ENCODE results near the gene HS6ST3.

HS6ST3 gene

DNA sequence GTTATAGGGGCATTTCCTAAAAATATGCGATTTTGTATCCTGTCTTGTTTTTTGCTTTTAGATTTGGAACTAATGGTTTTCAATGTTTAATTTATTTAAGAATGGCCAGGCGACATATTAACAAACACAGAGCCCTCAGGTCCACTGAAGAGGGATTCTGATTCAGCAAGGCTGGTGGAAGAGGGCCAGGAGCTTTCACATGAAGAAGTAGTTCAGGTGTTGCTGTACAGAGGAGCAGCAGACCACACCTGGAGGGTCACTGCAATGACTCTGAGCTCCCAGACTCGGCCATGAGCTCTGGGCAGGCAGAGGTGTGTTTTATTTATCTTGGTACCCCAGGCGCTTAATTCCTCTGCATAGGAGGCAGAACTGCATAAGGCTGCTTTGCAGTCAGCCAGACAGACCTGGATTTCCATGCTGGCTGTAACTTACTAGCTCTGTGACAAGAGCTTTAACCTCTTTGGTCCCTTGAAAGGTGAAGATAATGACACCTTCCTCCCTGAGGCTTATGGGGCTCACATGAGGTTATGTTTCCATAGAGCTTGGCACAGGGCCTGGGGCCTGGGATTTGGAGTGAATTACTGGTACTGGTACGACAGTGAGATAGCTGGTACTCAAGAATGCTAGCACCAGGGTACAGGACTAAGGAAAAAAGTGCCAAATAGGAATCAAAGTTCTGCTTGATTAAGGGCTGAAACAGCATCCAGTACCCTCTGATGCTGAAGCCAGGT lies 719.6 kb downstream of the HS6ST3 start:
- DNase-seq, result no peak

DNA sequence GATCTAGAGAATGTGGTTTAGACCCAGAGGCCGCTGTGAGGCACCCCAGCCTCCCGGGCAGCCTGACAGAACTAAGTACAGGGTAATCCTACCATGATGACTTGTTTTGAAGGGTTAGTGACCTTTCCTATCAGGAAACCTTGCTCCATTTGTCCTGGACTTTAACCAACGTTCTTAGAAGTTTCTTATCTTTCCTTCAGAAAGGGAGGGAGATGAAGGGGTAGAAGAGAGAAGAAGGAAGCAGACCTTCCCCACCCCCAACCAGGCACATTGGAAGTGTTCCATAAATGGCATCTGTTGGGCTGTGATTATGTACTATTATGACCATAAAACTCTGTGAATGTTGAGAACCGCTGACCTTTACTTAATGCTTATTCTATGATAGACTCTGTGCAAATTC lies 720.2 kb downstream of the HS6ST3 start:
- DNase-seq, result no peak

DNA sequence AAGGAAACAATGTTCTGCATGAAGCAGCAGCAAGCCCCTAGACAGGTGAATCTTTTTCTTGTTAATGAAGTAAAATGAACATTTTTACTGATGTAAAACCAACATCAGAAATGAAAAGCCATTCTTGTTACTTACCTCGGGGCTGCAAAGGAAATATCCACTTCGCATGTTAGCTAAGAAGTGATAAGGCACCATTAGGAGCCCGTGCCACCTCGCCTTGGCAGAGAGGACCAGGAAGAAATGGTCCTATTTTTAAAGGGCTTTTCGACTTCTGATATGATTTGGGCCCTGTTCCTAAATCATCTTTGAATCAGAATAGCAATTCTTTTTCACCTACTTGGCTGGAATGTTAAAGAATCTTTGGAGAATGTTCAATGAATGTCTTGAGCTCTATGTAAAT lies 721.1 kb downstream of the HS6ST3 start:
- DNase-seq, result no peak

DNA sequence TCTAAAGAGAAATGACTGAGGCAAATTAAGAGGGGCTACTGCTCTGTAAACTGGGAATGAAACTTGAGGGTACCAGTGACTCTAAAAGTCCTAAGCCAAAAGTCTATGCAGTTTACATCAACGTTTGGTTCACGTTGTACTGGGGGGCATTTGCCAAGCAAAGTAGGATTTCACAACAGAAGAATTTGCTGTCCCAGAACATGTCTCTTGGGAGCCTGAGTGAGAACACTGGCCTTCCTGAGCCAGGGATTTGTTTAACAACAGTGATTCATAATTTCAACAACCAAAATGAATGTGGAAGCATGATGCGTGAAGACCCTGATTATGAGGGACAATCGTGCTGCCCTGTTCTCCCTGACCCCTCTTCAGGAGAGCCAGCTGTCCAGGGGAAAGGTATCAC lies 726.4 kb downstream of the HS6ST3 start:
- no peak for DNase-seq

DNA sequence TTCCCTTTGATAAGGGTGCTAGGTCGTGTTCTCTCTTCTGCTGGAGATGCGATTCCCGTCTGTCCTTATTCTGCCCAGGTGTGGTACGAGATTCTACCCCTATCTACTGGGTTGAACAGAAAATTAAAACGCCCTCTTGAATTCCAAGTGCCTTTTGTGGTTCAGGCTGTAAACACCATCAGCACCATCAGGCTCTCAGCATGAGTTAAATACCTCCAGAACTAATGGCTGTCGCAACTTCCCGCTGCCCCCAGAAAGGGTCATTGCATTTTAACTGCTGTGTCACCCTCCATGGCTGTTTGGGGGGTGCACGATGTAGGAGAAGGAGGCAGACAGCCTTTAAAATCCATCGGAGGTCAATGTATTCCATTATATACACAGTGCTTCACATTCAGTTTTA lies 727.0 kb downstream of the HS6ST3 start:
- DNase-seq, result no peak

DNA sequence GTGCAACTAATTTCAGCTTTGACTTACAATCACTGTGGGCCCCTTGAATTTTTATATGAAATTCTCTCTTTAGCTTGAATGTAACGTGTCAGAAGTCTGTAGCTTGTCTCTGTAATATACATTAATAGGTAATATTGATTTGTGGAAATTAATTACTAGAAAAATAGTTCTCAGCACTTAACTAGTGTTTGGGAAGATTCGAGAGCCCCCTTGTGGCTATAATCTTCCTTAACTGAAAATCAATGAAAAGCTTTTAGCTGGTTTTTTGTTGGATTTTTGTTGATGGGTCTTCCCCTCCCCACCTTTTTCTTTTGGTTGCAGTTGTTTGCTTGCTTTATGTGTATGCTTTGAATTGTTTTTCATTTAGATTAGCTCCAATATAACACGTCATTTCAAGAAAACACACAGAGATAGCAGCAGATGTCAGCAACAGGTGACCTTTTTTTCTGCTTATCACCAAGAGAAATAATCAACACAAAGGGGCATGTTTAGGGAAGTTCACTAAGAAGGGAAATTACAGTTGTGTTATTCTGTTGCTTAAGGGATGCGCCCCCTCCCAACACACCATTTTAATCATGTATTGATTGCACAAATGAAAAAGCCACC lies 727.5 kb downstream of the HS6ST3 start:
- no peak for DNase-seq

GRCh38 chr13:96819375-96819774 lies 729.5 kb downstream of the HS6ST3 start:
- no peak for DNase-seq

- no peak for DNase-seq
Observed at GRCh38 chr13:96821381-96821780, 731.5 kb downstream of the HS6ST3 start.

- no peak for DNase-seq
Observed at GRCh38 chr13:96821971-96822370, 732.1 kb downstream of the HS6ST3 start.

DNA sequence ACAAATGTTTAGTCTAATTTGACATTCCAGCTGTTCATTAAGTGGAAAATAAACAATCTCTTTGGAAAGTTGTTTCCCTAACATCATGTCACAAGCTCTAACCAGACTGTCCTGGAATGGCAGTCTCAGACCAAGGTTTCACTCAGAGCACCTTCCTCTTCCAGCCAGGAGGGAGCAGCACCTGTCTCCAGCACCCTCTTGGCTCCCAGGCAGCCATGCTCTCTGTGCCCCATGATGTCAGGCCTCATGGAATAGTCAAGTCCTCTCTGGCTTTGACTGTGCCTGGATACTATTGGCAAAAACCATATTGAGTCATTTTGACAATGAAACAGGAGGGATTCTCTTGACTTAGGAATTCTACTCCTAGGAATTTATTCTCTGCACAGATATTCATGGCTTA lies 733.0 kb downstream of the HS6ST3 start:
- peak; percentile 21 for DNase-seq

- no peak for DNase-seq
Observed at GRCh38 chr13:96824140-96824539, 734.2 kb downstream of the HS6ST3 start.

DNA sequence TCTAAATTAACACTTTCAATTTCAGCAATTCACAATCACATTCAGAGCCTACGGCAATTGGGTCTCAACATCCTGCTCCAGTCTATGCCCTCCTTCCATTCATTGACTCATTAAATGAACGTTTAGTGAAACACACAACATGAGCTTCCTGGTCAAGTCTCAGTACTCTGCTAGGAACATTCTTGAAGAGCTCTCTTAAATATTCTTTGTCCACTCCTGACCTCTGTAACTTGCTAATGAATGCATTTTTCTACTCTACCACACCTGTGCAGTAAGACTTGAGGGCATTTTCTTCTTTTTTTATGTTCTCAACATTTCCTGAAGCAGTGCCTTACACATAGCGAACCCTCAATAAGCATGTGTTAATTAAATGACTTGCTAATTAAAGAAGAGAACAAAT lies 735.7 kb downstream of the HS6ST3 start:
- no peak for DNase-seq

DNA sequence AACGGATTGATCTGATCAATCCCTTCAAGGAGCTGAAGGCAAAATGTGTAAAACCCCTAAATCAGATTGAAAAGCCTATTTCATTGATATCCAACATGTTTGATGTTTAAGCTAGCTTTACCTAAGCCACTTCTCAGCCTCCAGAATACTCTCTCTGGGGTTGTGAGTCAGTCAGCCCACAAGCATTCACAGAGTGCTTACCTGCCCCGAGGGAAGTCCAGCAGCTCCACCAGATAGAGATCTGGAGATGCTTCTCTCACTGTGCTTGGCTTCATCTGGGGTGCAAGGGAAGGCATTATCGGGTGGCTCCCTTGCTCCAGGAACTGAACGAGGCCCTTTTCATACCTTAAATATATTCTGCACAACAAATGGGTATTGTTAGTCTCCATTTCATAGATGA lies 744.7 kb downstream of the HS6ST3 start:
- no peak for DNase-seq

DNA sequence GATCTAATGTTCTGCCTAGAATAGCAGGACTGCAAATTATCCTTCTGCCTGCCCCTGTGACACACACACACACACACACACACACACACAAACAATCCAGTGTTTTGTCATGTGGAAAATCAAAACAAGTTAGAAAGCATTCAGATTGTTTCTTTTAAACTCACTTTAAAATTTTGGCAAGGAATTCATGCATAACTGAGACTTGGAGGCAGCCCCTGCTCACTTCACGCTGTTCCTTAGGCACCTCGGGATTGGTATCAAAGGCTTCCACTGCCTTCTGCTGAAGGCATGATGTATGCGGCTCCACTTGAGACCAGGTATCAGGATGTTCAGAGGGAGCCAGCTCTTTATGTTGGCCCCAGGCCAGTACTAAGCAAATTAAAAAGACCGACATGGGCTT lies 745.6 kb downstream of the HS6ST3 start:
- no peak for DNase-seq

GRCh38 chr13:96836733-96837132 lies 746.8 kb downstream of the HS6ST3 start:
- no peak for DNase-seq

DNA sequence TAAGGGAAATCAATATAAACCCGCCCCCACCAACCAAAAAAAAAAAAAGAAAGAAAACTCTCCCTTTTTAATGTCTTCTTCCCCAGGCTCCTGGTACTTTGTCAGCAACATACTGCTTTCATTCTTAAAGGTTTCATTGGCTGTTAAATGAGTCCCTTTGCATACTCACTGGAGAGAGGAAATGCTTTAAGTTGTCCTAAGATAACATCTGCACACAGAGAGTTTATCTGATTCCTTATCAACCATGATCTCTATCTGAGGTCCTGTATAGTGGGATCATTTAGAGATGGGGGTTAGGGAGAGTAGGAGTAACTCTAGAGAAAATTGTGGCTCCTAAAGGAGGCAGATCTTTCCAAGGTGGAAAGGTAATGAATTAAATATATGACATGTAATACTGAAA lies 747.9 kb downstream of the HS6ST3 start:
- DNase-seq, result no peak

- no peak for DNase-seq
Observed at GRCh38 chr13:96844195-96844594, 754.3 kb downstream of the HS6ST3 start.

DNA sequence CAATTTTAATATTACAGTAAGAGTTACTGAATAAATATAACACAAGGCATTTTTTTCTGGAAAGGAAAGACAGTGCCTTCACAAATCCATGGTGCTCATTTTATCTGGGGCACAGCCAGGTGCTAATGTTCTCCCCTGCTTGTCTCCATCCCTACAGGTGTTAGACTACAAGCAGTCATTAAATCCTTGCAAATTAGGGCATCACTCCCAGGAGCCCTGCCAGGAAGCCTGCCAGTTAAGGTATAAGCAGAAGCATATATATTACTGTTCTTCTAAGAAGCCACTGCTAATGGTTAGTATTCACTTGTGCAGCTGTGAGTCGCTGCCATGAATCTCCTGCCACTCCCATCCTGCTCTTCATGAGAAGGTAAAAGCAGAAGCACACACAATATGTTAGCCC lies 754.7 kb downstream of the HS6ST3 start:
- DNase-seq, result no peak

GRCh38 chr13:96848286-96848685 lies 758.4 kb downstream of the HS6ST3 start:
- no peak for DNase-seq

DNA sequence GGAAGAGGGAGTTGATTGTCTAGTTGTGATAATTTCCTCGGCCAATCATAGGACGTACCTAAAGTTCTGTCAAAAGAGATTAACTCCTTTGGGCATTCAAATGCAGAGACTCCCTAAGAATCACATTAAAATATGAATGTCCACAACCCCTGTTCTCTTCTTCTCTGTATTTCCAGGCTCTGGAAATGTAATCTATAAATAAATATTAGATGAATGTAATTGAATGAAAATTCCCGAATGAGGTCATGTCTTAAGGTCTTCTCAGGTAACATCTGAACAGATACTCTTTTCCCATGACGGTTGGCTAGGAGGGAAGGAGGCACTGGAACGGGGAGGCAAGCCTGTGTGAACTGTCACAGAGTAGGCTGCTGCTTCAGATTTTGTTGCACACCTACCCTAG lies 759.2 kb downstream of the HS6ST3 start:
- DNase-seq, result no peak

- no peak for DNase-seq
Observed at GRCh38 chr13:96850538-96851145, 760.7 kb downstream of the HS6ST3 start.

DNA sequence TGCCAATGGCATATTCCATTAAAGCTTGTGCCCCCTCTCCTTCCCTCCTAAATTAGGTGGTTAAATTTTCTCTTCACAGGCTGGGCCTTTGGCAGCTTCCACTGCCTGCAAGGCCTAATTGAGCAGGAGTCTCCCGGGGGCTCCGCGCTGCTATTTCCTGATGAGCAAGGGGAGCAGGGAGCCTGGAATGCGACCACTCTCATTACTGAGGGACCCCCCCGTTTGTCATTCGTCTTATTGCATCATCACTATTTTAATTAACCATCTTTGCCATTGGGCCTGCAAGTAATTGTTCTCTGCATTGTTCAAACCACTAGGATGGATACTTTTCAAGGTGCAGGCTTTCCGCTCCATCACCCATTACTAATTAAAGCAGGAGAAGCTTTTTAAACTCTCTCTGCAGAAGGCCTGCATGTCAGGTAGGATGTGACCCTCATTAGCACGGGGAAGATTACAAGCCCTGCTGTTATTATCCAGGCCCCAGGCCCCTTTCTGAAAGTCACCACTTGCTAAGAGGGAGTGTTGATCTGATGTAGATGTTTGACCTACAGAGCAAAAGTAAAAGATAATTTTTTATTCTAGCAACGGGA lies 762.0 kb downstream of the HS6ST3 start:
- no peak for DNase-seq

DNA sequence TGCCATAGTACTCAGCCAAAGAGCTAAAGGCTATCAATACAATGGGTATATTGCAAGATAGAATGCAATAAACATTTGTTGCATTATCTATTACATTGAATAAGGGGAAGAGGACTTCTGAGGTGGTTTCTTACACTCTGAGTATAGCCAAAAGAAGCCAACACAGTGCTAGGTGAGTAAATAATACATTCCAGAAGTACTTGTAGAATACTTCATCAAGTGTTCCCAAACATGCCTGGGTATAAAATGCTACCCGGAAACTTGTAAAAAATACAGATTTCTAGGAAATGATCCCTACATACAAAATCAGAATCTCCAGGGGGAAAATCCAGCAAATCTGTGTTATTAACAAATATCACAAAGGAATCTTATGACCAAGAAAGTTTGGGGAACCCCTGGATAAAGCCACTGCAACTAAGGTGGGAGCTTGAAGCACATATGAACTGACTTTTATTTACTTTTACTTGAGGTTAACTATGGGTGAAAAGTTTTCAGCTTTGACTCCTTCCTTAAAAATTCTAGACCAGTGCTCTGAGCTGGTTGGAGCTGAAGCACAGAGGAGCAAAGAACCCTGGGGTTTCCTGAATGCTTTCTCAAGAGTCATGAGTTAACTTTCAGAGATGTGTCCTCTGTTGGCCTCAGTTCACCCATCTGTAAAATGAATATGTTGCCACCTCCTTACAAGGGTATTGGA lies 768.4 kb downstream of the HS6ST3 start:
- no peak for DNase-seq

- no peak for DNase-seq
Observed at GRCh38 chr13:96860882-96861281, 771.0 kb downstream of the HS6ST3 start.
